ENCODE results near the gene PHEX.

- TF ChIP-seq CTCF (IDR thresholded peaks at IDR 0.05; ENCODE audit: low read length) (no peak), EZH2 (optimal IDR thresholded peaks at IDR 0.05; ENCODE audit: low read depth, low read length) (no peak), EZH2phosphoT487 (IDR thresholded peaks at IDR 0.05; ENCODE audit: low read length) (no peak)
Measured at GRCh38 chrX:22141047-22141730, 109.1 kb downstream of the PHEX start.

Measured in MM.1S (cell line).